Measurements from ENCODE around the gene HNRNPU.

- TF ChIP-seq CTCF (IDR thresholded peaks at IDR 0.05; ENCODE audit: low read depth, low read length) (no peak), EZH2phosphoT487 (IDR thresholded peaks at IDR 0.05; ENCODE audit: low read depth) (no peak)
These were observed 21.0 kb downstream of the HNRNPU start for GRCh38 chr1:244843148-244843978.

Data from OCI-LY3 (cell line).